Stimulated activated naive CD8-positive, alpha-beta T cell treated with anti-CD3 and anti-CD28 coated beads, Interleukin-15, amount 100 ng/mL, for 72 hours (primary cell): ENCODE results near the gene MAPKAPK5.
"Not testable (repeated sequence)": the region's sequence is repeated elsewhere in the genome, so short reads cannot be mapped to it uniquely, and the experiment has no call there.

Source experiments
- ATAC-seq: fragments of 150-1000 bp; cut with Tn5 transposase; 2 replicates; pipeline ENCODE4 v1.10.0; 2021; ENCODE audit warnings: mild to moderate bottlenecking, moderate library complexity
- DNase-seq, 2 donors: peaks; one replicate each; pipeline ENCODE4 v3.0.0; 2021 to 2022
- H3K27ac Mint-ChIP-seq, 2 donors: one replicate each; pipeline ENCODE4 v1.8.0; 2022; ENCODE audit warnings: mild to moderate bottlenecking in 2 of 2, mixed read lengths in 2 of 2, moderate library complexity in 2 of 2
- H3K27me3 Mint-ChIP-seq: one replicate; pipeline ENCODE4 v1.8.0; 2022; ENCODE audit warnings: mixed read lengths
- H3K4me1 Mint-ChIP-seq: one replicate; pipeline ENCODE4 v1.8.0; 2022; ENCODE audit warnings: mild to moderate bottlenecking, mixed read lengths
- H3K4me3 Mint-ChIP-seq, 2 donors: one replicate each; pipeline ENCODE4 v1.8.0; 2022; ENCODE audit warnings: mild to moderate bottlenecking in 2 of 2, mixed read lengths in 2 of 2, moderate library complexity in 1 of 2
- H3K9me3 Mint-ChIP-seq, 2 donors: one replicate each; pipeline ENCODE4 v1.8.0; 2022; ENCODE audit warnings: mixed read lengths in 2 of 2

MAPKAPK5 gene

GRCh38 chr12:111901182-111901581 is 59.2 kb downstream of the MAPKAPK5 start:
- no peak overlapping the region for H3K4me3 Mint-ChIP-seq
- DNase-seq (no peak), ATAC-seq (no peak)
- H3K9me3 Mint-ChIP-seq, result peaks cover 3 to 13% of the 10 kb centered on the region in 2 donors
- no peaks in the 10 kb centered on the region for H3K27me3 Mint-ChIP-seq
- no peak overlapping the region for H3K27ac Mint-ChIP-seq
- no peaks in the 10 kb centered on the region for H3K4me1 Mint-ChIP-seq

DNA sequence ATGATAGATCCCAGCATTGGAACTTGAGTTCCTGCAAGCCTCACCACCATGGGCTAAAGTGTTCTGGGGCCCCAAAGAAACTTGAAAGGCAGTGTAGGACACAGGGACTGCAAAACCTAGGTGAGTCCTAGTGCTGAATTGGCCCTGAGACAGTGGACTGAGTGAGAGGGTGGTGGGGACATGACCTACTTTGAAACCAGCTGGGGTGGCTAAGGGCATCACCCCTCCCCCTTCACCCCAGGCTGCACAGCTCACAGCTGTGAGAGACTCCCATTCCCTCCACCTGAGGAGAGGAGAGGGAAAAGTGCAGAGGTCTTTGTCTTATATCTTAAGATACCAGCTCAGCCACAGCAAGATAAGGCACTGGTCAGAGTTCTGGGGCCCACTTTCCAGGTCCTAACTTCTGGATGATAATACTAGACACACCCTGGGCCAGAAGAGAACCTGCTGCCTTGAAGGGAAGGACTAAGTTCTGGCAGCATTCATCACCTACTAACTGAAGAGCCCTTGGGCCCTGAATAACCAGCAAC is 62.5 kb downstream of the MAPKAPK5 start:
- peak overlapping the region in 1 of 2 donors; percentile 44 for H3K27ac Mint-ChIP-seq
- H3K4me1 Mint-ChIP-seq, result no peaks in the 10 kb centered on the region
- no peak for ATAC-seq

DNA sequence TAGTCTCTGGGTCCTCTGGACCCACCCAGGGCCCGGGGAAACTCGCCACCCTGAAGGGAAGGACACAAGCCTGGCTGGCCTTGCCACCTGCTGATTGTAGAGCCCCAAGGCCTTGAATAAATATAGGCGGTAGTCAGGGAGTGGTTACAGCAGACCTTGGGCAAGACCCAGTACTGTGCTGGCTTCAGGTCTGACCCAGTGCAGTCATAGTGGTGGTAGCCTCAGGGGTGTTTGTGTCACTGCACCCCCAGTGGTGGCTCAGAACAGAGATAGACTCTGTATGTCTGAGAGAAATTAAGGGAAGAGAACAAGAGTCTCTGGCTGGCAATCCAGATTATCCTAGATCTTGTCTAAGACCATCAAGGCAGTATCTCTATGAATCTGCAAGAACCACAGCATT is 63.5 kb downstream of the MAPKAPK5 start:
- H3K27ac Mint-ChIP-seq, result peak overlapping the region; percentile 38 to 52
- DNase-seq (no peak), ATAC-seq (no peak)
- no peaks in the 10 kb centered on the region for H3K4me1 Mint-ChIP-seq
- H3K9me3 Mint-ChIP-seq, result peaks cover 24 to 33% of the 10 kb centered on the region in 2 donors
- H3K27me3 Mint-ChIP-seq, result no peaks in the 10 kb centered on the region
- no peak overlapping the region for H3K4me3 Mint-ChIP-seq

More for the DNA sequence above, 62.5 kb downstream of the MAPKAPK5 start:
- Mint-ChIP-seq H3K4me3 (no peak overlapping the region), H3K9me3 (peaks cover 18 to 33% of the 10 kb centered on the region in 2 donors), H3K27me3 (no peaks in the 10 kb centered on the region)
- no peak for DNase-seq

DNA sequence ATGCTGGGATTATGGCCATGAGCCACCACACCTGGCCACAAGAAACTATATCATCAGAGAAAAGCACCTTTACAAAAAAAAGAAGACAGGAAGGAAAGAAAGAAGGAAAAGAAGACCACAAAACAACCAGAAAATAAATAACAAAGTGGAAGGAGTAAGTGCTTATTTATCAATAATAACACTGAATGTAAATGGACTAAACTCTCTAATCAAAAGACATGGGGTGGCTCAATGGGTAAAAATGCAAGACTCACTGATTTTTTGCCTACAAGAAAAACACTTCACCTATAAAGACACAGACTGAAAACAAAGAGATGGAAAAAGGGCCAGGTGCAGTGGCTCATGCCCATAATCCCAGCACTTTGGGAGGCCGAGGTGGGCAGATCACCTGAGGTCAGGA is 65.7 kb downstream of the MAPKAPK5 start:
- no peak for ATAC-seq
- Mint-ChIP-seq H3K27ac (no peak overlapping the region), H3K9me3 (peaks cover 26 to 33% of the 10 kb centered on the region in 2 donors), H3K27me3 (no peaks in the 10 kb centered on the region), H3K4me1 (no peaks in the 10 kb centered on the region), H3K4me3 (no peak overlapping the region)
- no peak for DNase-seq

DNA sequence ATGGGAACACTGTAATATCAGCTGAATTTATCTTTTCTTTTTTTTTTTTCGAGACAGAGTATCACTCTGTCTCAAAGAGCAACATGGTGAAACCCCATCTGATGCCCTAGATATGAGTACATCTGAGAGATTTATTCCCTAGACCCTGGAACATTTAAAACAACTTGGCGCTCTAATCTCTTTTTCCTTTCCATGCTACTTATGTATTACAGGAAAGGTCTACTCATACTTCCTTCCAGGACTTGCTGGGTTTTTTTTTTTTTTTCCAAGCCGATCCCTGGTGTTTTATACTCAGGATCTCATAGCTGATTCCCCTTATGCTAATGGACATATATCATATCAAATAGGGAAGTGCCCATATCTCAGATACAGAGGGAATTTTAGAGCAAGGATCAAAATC is 83.1 kb downstream of the MAPKAPK5 start:
- ATAC-seq, result no peak
- H3K27ac Mint-ChIP-seq, result no peak overlapping the region
- no peaks in the 10 kb centered on the region for H3K9me3 Mint-ChIP-seq
- H3K4me1 Mint-ChIP-seq, result no peaks in the 10 kb centered on the region
- no peaks in the 10 kb centered on the region for H3K27me3 Mint-ChIP-seq
- no peak overlapping the region for H3K4me3 Mint-ChIP-seq
- no peak for DNase-seq

DNA sequence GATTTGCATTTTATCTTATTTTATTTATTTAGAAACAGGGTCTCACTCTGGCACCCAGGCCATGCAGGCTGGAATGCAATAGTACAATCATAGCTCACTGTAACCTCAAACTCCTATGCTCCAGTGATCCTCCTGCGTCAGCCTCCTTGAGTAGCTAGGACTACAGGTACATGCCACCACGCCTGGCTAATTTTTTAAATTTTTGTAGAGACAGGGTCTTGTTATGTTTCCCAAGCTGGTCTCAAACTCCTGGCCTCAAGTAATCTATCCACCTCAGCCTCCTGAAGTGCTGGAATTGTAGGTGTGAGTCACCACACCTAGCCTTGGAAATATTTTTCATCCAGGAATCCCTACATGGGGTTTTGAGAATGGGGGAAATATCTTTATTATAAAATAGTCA is 84.6 kb downstream of the MAPKAPK5 start:
- DNase-seq (no peak), ATAC-seq (no peak)
- Mint-ChIP-seq H3K9me3 (no peaks in the 10 kb centered on the region), H3K4me3 (no peak overlapping the region), H3K4me1 (no peaks in the 10 kb centered on the region), H3K27me3 (no peaks in the 10 kb centered on the region), H3K27ac (no peak overlapping the region)

- no peaks in the 10 kb centered on the region for H3K4me1 Mint-ChIP-seq
- no peaks in the 10 kb centered on the region for H3K27me3 Mint-ChIP-seq
- ATAC-seq (no peak), DNase-seq (no peak)
- no peak overlapping the region for H3K4me3 Mint-ChIP-seq
- H3K9me3 Mint-ChIP-seq, result no peaks in the 10 kb centered on the region
- no peak overlapping the region for H3K27ac Mint-ChIP-seq
Observed at GRCh38 chr12:111927346-111927745, 85.3 kb downstream of the MAPKAPK5 start.

- H3K27me3 Mint-ChIP-seq, result no peaks in the 10 kb centered on the region
- H3K27ac Mint-ChIP-seq, result no peak overlapping the region
- no peak for ATAC-seq
Observed at GRCh38 chr12:111932241-111932640, 90.2 kb downstream of the MAPKAPK5 start.

GRCh38 chr12:111936869-111937268 is 94.8 kb downstream of the MAPKAPK5 start:
- Mint-ChIP-seq H3K4me1 (no peaks in the 10 kb centered on the region), H3K27me3 (no peaks in the 10 kb centered on the region), H3K9me3 (no peaks in the 10 kb centered on the region), H3K27ac (no peak overlapping the region), H3K4me3 (no peak overlapping the region)
- ATAC-seq (no peak), DNase-seq (no peak)

More at GRCh38 chr12:111932241-111932640, 90.2 kb downstream of the MAPKAPK5 start:
- no peaks in the 10 kb centered on the region for H3K9me3 Mint-ChIP-seq
- DNase-seq, result no peak
- no peak overlapping the region for H3K4me3 Mint-ChIP-seq
- no peaks in the 10 kb centered on the region for H3K4me1 Mint-ChIP-seq

GRCh38 chr12:111937429-111937828 is 95.4 kb downstream of the MAPKAPK5 start:
- Mint-ChIP-seq H3K4me3 (no peak overlapping the region), H3K27me3 (no peaks in the 10 kb centered on the region), H3K9me3 (no peaks in the 10 kb centered on the region), H3K27ac (peak overlapping the region in 1 of 2 donors; percentile 81), H3K4me1 (peaks cover 2% of the 10 kb centered on the region)
- DNase-seq (no peak), ATAC-seq (no peak)

- no peak for DNase-seq
- peak overlapping the region in 1 of 2 donors; percentile 1 for H3K27ac Mint-ChIP-seq
Observed at GRCh38 chr12:111942557-111942956, 100.5 kb downstream of the MAPKAPK5 start.

GRCh38 chr12:111943929-111944328 is 101.9 kb downstream of the MAPKAPK5 start:
- Mint-ChIP-seq H3K27me3 (no peaks in the 10 kb centered on the region), H3K27ac (peak overlapping the region in 1 of 2 donors; percentile 59), H3K4me3 (no peak overlapping the region), H3K9me3 (no peaks in the 10 kb centered on the region), H3K4me1 (peaks cover 18% of the 10 kb centered on the region)
- DNase-seq (no peak), ATAC-seq (no peak)

More at GRCh38 chr12:111942557-111942956, 100.5 kb downstream of the MAPKAPK5 start:
- Mint-ChIP-seq H3K4me1 (peaks cover 18% of the 10 kb centered on the region), H3K9me3 (no peaks in the 10 kb centered on the region), H3K4me3 (no peak overlapping the region), H3K27me3 (no peaks in the 10 kb centered on the region)
- ATAC-seq, result no peak

GRCh38 chr12:111950961-111951676 is 109.1 kb downstream of the MAPKAPK5 start:
- DNase-seq, H3K9me3 Mint-ChIP-seq, H3K27me3 Mint-ChIP-seq, H3K4me3 Mint-ChIP-seq: not testable (repeated sequence)
- H3K27ac Mint-ChIP-seq, result peak overlapping the region in 1 of 2 donors; percentile 27
- peak; percentile 57 for ATAC-seq
- H3K4me1 Mint-ChIP-seq, result peaks cover 25% of the 10 kb centered on the region
